OCI-LY1 (cell line): Measurements from ENCODE around the gene LGSN.

Experiments used
- CTCF ChIP-seq: fragments of 200-600 bp; sonication (generic), shearing (Covaris generic); IDR thresholded peaks from 2 replicates; pipeline ENCODE4 v1.5.1; 2017; ENCODE audit warnings: mild to moderate bottlenecking, antibody characterized with exemption, low read length, moderate library complexity, mixed read lengths
- EZH2 ChIP-seq: fragments of 200-600 bp; sonication (generic), shearing (Covaris generic); IDR thresholded peaks from 2 replicates; pipeline ENCODE4 v1.8.0; 2017; ENCODE audit warnings: borderline replicate concordance, mixed run types, mild to moderate bottlenecking, antibody characterized with exemption, low read length, moderate library complexity, mixed read lengths

DNA sequence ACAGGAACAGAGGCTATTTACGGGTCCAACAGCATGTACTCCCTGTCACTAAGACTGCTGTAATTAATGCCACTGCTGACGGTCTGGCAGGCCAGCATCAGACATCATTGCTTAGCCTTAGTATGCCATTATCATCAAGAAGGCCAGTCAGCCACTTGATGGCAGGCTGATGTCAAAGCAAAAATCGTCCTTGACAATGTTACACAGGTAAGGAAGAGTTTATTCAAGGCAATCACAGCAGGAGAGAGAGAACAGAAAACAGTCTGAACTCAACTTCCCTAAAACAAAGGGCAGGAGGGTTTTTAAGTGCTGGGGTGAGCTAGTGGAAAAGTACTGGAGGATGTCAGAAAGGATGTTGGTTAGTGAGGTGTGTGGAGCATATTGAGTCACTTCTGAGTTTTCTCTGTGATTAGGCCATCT lies 83.4 kb downstream of the LGSN start:
- no peak for TF ChIP-seq CTCF
- no peak for TF ChIP-seq EZH2
